Mesenchymal stem cell (in vitro differentiated cells and primary cell): Measurements from ENCODE around the gene LDB3.

Experiments
- DNase-seq: peaks from one replicate; pipeline ENCODE4 v3.0.0-alpha.2; 2013
- H2AFZ ChIP-seq: one replicate; pipeline ENCODE4 v1.6.1; 2013; ENCODE audit warnings: low read depth, mild to moderate bottlenecking, control low read depth, inconsistent platforms, low read length, moderate library complexity
- H2AK5ac ChIP-seq: 2 replicates; pipeline ENCODE4 v1.6.1; 2013; ENCODE audit warnings: low read length, moderate library complexity, mild to moderate bottlenecking, inconsistent platforms; ENCODE audit not compliant: severe bottlenecking
- H2BK120ac ChIP-seq: one replicate; pipeline ENCODE4 v1.6.1; 2013; ENCODE audit warnings: low read depth, mild to moderate bottlenecking, inconsistent platforms, low read length, moderate library complexity
- H2BK12ac ChIP-seq, 2 experiments: one replicate each; pipeline ENCODE4 v1.6.1; 2013; ENCODE audit warnings: inconsistent platforms in 2 of 2, low read length in 2 of 2, mild to moderate bottlenecking in 2 of 2, moderate library complexity in 2 of 2, control low read depth in 1 of 2
- H2BK15ac ChIP-seq: one replicate; pipeline ENCODE4 v1.6.1; 2013; ENCODE audit warnings: mild to moderate bottlenecking, low read depth, inconsistent platforms; ENCODE audit not compliant: poor library complexity, severe bottlenecking
- H2BK5ac ChIP-seq: 2 replicates; pipeline ENCODE4 v1.6.1; 2013; ENCODE audit warnings: low read depth, mild to moderate bottlenecking, low read length, control low read depth, inconsistent platforms; ENCODE audit not compliant: poor library complexity, severe bottlenecking
- H3K14ac ChIP-seq, 2 experiments: one replicate each; pipeline ENCODE4 v1.6.1; 2013; ENCODE audit warnings: inconsistent platforms in 2 of 2, low read length in 2 of 2, control low read depth in 1 of 2, mild to moderate bottlenecking in 1 of 2, moderate library complexity in 1 of 2
- H3K18ac ChIP-seq, 2 experiments: one replicate each; pipeline ENCODE4 v1.6.1; 2013; ENCODE audit warnings: inconsistent platforms in 2 of 2, low read length in 2 of 2, control low read depth in 1 of 2, low read depth in 1 of 2, mild to moderate bottlenecking in 1 of 2
- H3K23ac ChIP-seq, 2 experiments: one replicate each; pipeline ENCODE4 v1.6.1; 2013; ENCODE audit warnings: inconsistent platforms in 2 of 2, low read length in 2 of 2, mild to moderate bottlenecking in 2 of 2, moderate library complexity in 2 of 2, control low read depth in 1 of 2
- H3K27ac ChIP-seq: 2 replicates; pipeline ENCODE4 v1.5.1; 2013; ENCODE audit warnings: mild to moderate bottlenecking, moderate library complexity, low read length, control low read depth, inconsistent platforms; ENCODE audit not compliant: poor library complexity, severe bottlenecking
- H3K27me3 ChIP-seq, 2 experiments: 2 replicates each; pipeline versions ENCODE4 v1.6.1 to v1.7.0; 2013; ENCODE audit warnings: low read length in 2 of 2, mild to moderate bottlenecking in 2 of 2, moderate library complexity in 2 of 2, control low read depth in 1 of 2, inconsistent platforms in 1 of 2; ENCODE audit not compliant: control insufficient read depth in 1 of 2, insufficient read depth in 1 of 2
- H3K36me3 ChIP-seq, 2 experiments: 2 replicates each; pipeline versions ENCODE4 v1.6.1 to v1.7.0; 2013; ENCODE audit warnings: low read length in 2 of 2, control low read depth in 1 of 2, inconsistent platforms in 1 of 2, low read depth in 1 of 2, mild to moderate bottlenecking in 1 of 2; ENCODE audit not compliant: insufficient read depth in 2 of 2, control insufficient read depth in 1 of 2
- H3K4ac ChIP-seq, 2 experiments: one replicate each; pipeline ENCODE4 v1.6.1; 2013; ENCODE audit warnings: inconsistent platforms in 2 of 2, low read length in 2 of 2, mild to moderate bottlenecking in 2 of 2, moderate library complexity in 2 of 2, control low read depth in 1 of 2, low read depth in 1 of 2
- H3K4me1 ChIP-seq: 2 replicates; pipeline ENCODE4 v1.6.1; 2013; ENCODE audit warnings: low read depth, low read length, control low read depth; ENCODE audit not compliant: control insufficient read depth, insufficient read depth
- H3K4me2 ChIP-seq: 2 replicates; pipeline ENCODE4 v1.6.1; 2013; ENCODE audit warnings: low read length, mild to moderate bottlenecking, inconsistent platforms; ENCODE audit not compliant: poor library complexity, severe bottlenecking
- H3K4me3 ChIP-seq, 2 experiments: 2 replicates each; pipeline versions ENCODE4 v1.5.1 to v1.7.0; 2013; ENCODE audit warnings: low read length in 2 of 2, mild to moderate bottlenecking in 2 of 2, control low read depth in 1 of 2, low read depth in 1 of 2; ENCODE audit not compliant: insufficient read depth in 1 of 2
- H3K79me1 ChIP-seq: replicated peaks from 2 replicates; pipeline ENCODE4 v1.6.1; 2013; ENCODE audit warnings: mild to moderate bottlenecking, control low read depth, low read length, inconsistent platforms; ENCODE audit not compliant: poor library complexity, severe bottlenecking
- H3K9ac ChIP-seq: 2 replicates; pipeline ENCODE4 v1.7.0; 2013; ENCODE audit warnings: mild to moderate bottlenecking, low read length, moderate library complexity
- H3K9me3 ChIP-seq: 2 replicates; pipeline ENCODE4 v1.7.0; 2013; ENCODE audit warnings: mild to moderate bottlenecking, low read length; ENCODE audit not compliant: control insufficient read depth
- H4K8ac ChIP-seq: one replicate; pipeline ENCODE4 v1.6.1; 2013; ENCODE audit warnings: inconsistent platforms, mild to moderate bottlenecking, low read length, moderate library complexity
- H4K91ac ChIP-seq: one replicate; pipeline ENCODE4 v1.6.1; 2013; ENCODE audit warnings: mild to moderate bottlenecking, low read length, inconsistent platforms
- WGBS: methylation state at CpG from one replicate; pipeline ENCODE4 v1.1.7; 2013; ENCODE audit warnings: mixed read lengths; 5-methylcytosine and 5-hydroxymethylcytosine counted together

Gene LDB3

DNA sequence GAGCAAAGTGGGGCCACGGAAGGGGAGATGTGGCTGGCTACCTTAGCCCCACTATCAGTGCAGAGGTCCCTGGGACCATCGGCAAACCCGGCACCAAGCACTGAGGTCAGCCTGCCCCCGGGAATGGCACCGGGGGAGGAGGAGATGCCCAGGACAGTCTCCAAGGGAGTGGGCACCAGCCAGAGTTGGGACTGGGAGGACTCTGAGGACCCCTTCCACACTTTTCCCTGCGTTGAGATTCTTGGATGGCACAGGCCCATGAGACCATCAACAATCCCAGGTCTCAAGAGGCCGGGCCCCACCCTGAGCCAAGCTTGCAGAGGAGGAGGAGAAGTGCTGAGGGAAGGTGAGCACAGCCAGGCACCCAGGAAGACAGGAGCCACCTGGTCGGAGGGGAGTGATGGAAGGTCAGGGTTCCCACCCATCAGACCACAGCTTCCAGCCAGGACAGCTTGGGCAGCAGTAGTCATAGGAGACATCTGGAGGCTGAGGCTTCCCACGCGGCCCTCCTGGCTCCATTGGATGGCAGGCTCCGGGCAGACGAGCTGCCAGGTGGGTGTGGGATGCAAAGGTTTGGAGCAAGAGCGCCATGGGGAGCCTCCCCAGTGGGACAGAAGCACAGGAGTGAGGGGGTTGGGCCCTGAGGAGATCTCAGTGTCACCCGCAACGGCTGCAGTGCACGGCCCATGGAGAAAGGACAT is 16.5 kb upstream of the LDB3 start:
- Histone ChIP-seq H4K91ac (no peak overlapping the region), H3K18ac (no peak overlapping the region), H3K9ac (no peak overlapping the region), H3K36me3 (no peaks in the 10 kb centered on the region), H3K4ac (no peak overlapping the region), H3K14ac (no peak overlapping the region), H3K23ac (no peak overlapping the region), H3K27ac (no peak overlapping the region), H2AFZ (no peak overlapping the region), H3K9me3 (no peaks in the 10 kb centered on the region), H2BK12ac (no peak overlapping the region), H2BK15ac (no peak overlapping the region), H3K4me3 (no peak overlapping the region), H2BK5ac (no peak overlapping the region), H2BK120ac (no peak overlapping the region), H2AK5ac (no peak overlapping the region), H3K4me2 (no peak overlapping the region), H3K79me1 (no peaks in the 10 kb centered on the region), H3K4me1 (peaks cover 28% of the 10 kb centered on the region), H4K8ac (no peak overlapping the region), H3K27me3 (peaks cover 0 to 14% of the 10 kb centered on the region in 2 experiments)
- WGBS, result 91% methylated on average over 16 of the region's 16 CpGs
- no peak for DNase-seq

DNA sequence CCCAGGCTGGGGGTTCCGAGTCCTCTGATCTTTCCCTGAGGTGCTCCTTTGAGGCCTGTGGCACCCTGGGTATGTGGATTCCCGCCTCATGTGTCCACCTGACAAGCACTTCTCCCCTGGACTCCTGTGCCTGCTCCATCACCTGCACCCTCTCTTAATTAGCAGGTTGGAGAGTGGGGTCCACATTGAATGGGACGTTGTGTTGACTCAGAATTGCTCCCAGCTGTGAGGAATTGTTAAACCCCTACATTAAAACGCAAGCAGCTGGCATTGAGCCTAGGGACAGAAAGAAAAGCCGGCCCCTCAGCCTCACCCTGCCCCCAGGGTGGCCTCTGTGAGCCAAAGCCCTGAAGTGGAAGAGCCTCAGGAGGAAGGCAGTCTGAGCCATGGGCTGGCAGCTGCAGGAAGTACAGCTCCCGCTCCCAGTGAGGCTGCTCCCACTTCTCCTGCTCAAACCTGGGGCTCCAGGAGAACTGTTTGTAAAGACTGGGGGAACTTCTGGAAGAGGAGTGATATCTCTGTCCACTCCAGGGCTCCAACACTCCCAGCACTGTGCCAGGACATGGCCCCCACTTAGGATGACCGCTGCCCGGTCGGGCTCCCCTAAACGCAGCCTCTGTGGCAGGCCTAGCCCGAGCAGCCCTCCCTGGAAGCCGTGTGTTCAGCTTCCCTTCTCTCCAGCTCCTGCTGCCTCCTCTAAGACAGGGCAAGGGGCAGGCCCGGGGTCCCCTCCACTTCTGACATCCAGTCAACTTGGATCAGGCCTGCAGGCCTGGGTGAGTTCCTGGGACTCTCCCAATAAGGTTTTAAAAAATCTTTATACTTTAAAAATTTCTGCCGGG is 15.7 kb upstream of the LDB3 start:
- Histone ChIP-seq H4K8ac (no peak overlapping the region), H3K4ac (no peak overlapping the region), H3K9ac (no peak overlapping the region), H2BK15ac (no peak overlapping the region), H2AK5ac (no peak overlapping the region), H3K18ac (no peak overlapping the region), H3K4me2 (no peak overlapping the region), H3K27me3 (peaks cover 0 to 14% of the 10 kb centered on the region in 2 experiments), H3K23ac (no peak overlapping the region), H3K36me3 (no peaks in the 10 kb centered on the region), H2BK5ac (no peak overlapping the region), H3K27ac (no peak overlapping the region), H3K4me1 (peaks cover 27% of the 10 kb centered on the region), H2BK12ac (no peak overlapping the region), H3K9me3 (no peaks in the 10 kb centered on the region), H2BK120ac (no peak overlapping the region), H3K14ac (no peak overlapping the region), H3K4me3 (no peak overlapping the region), H2AFZ (no peak overlapping the region), H4K91ac (no peak overlapping the region), H3K79me1 (no peaks in the 10 kb centered on the region)
- DNase-seq, result no peak
- WGBS, result 80% methylated on average over 14 of the region's 14 CpGs

DNA sequence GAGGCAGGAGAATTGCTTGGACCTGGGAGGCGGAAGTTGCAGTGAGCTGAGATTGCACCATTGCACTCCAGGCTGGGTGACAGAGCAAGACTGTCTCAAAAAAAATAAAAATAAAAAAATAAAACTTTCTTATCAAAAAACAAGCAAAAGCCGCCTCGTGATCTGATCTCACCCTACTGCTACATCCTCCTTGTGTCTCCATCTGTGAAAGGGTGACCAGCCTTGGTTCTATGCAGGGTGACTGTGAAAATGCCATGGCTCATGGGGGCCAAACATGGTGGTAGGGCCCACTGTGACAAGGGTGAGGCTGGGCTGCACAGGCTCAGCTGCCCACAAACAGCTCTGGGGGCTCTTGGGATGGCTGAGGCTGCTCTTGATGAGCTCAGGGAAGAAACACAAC is 14.9 kb upstream of the LDB3 start:
- Histone ChIP-seq H2AK5ac (no peak overlapping the region), H2AFZ (no peak overlapping the region), H4K8ac (no peak overlapping the region), H2BK5ac (no peak overlapping the region), H3K9ac (no peak overlapping the region), H3K4ac (no peak overlapping the region), H4K91ac (no peak overlapping the region), H3K14ac (no peak overlapping the region), H3K9me3 (no peaks in the 10 kb centered on the region), H3K79me1 (no peaks in the 10 kb centered on the region), H3K27me3 (peaks cover 4 to 15% of the 10 kb centered on the region in 2 experiments), H3K23ac (no peak overlapping the region), H3K4me1 (peaks cover 24% of the 10 kb centered on the region), H3K36me3 (no peaks in the 10 kb centered on the region), H2BK12ac (peak overlapping the region in 1 of 2 experiments; percentile 37), H3K18ac (no peak overlapping the region), H3K4me2 (no peak overlapping the region), H3K4me3 (no peak overlapping the region), H2BK120ac (no peak overlapping the region), H3K27ac (no peak overlapping the region), H2BK15ac (no peak overlapping the region)
- no peak for DNase-seq
- WGBS, result 96% methylated on average over 3 of the region's 3 CpGs

GRCh38 chr10:86653987-86654386 is 14.3 kb upstream of the LDB3 start:
- H2BK5ac ChIP-seq, result no peak overlapping the region
- H4K8ac ChIP-seq, result no peak overlapping the region
- H3K14ac ChIP-seq, result peak overlapping the region in 1 of 2 experiments; percentile 29
- no peak overlapping the region for H2BK12ac ChIP-seq
- no peak overlapping the region for H3K18ac ChIP-seq
- H3K79me1 ChIP-seq, result no peaks in the 10 kb centered on the region
- peaks cover 10 to 21% of the 10 kb centered on the region in 2 experiments for H3K27me3 ChIP-seq
- no peaks in the 10 kb centered on the region for H3K36me3 ChIP-seq
- H2BK120ac ChIP-seq, result no peak overlapping the region
- no peak overlapping the region for H2AFZ ChIP-seq
- no peak overlapping the region for H4K91ac ChIP-seq
- no peak overlapping the region for H2BK15ac ChIP-seq
- no peak overlapping the region for H3K23ac ChIP-seq
- WGBS, result 94% methylated on average over 3 of the region's 3 CpGs
- H3K27ac ChIP-seq, result no peak overlapping the region
- peaks cover 18% of the 10 kb centered on the region for H3K4me1 ChIP-seq
- no peak overlapping the region for H3K4ac ChIP-seq
- no peaks in the 10 kb centered on the region for H3K9me3 ChIP-seq
- no peak overlapping the region for H3K4me3 ChIP-seq
- H3K9ac ChIP-seq, result no peak overlapping the region
- H2AK5ac ChIP-seq, result no peak overlapping the region
- DNase-seq, result no peak
- no peak overlapping the region for H3K4me2 ChIP-seq
